HG03558 (cell line): ENCODE results near the gene ARHGAP22.

Experiments
- ATAC-seq: cut with Tn5 transposase; IDR thresholded peaks from one replicate; pipeline ENCODE4 v1.9.1; 2021; ENCODE audit warnings: moderate number of reproducible peaks; ENCODE audit not compliant: unreplicated experiment; ENCODE audit errors: extremely low read depth

ARHGAP22 gene

DNA sequence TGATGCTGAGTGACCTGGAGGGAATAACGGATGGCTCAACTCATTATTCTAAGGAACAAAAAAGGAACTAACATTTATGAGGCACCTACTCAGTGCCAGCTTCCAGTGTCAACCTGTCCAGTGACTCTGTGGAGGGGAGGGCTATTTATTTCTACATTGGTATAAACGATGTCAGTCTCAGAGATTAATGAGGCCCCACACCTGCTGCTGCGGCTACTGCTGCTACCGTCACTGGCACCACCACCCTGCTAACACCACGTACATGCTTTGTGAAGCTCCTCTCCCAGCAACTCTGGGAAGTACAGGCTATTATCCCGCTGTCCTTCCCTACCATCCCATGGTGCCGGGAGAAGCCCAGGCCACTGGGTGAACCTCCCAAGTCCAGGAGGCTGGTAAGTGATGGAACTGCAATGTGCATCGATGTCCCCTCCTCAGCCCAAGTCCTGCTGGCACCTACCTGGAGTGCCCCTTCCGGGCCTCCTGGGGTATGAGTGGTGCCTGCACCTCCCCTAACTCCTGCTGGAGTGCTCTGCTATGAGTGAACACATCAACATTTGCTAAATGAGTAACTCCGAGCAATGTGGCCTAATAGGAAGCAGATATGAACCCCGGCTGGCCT, 101.5 kb downstream of the ARHGAP22 start:
- no peak for ATAC-seq

DNA sequence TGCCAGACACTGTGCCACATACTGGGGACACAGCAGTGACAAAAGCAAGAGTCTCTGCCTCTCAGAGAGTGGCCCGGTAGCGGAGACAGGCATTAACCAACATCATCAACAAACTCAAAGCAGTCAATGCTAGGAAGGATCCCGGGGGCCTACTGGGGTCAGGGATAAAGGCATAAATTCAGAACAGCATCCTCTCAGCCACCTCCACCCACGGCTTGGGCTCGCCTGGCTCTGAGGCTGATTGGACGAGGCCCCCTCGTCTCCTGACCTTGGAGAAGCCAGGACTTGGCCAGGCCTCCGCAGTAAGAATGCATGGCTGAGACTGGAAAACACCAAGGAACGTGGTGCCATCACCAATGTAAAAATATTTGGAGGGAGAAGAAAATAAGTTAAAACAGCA, 102.1 kb downstream of the ARHGAP22 start:
- no peak for ATAC-seq

DNA sequence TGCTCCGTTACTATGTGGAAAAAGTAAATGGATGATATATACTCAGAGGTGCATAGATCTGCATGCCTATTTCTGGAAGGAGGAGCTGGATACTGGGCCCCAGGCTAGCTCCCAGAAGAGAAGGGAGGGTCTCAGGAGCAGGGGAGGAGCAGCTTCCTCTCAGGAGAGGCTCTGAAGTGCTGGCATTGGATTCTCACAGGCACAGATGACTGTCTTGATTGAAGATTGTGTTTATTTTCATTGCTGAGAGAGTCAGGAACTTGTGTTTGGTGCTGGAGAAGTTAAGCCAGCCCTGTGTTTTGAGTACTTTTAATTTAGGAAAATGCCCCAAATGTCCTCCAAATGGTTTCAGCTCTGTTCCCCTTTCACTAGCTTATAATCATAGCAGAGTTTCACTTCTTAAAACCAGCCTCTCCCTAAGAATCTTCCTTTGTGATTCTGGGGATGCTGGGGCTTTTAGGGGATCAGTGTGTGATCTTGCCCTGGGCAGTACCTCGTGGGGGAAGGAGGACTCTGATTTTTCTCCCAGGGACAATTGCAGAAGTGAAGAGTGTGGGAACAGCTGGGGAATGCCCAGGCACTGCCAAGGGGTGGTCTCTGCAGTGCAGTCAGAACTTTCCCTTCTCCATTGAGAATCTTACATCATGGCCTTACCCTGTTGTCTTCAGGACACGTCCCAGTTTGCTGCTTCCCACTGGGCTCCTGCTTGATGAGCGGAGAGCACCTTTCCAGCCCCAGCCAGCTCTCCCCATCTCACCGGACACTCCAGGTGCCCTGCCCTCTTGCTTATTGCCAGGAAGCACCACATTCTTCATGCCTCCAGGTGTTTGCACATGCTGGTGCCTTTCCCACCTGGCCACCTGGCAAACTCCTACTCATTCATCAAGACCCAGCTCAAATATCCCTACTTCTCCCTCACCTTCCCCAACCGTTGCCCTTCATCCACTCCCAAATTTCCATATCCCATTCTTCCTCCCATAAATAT, 102.8 kb downstream of the ARHGAP22 start:
- ATAC-seq = no peak

DNA sequence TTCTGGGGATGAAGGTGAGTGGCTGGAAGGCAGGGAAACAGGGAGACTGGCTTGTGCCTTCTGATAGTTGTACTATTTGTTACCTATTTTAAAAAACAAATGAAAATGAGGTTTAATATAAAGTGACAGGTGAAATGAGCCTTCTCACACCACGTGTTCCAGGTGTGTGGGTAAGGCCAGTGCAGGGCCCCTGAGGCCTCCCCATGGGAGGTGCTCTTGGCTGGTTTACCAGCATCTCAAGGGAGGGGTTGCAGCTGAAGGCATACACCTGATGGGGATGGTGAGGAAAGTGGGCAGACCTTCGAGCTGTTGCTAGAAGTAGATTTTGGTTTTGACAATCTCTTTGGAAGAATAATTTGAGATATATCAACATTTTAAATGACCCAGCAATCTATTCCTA, 103.6 kb downstream of the ARHGAP22 start:
- no peak for ATAC-seq

DNA sequence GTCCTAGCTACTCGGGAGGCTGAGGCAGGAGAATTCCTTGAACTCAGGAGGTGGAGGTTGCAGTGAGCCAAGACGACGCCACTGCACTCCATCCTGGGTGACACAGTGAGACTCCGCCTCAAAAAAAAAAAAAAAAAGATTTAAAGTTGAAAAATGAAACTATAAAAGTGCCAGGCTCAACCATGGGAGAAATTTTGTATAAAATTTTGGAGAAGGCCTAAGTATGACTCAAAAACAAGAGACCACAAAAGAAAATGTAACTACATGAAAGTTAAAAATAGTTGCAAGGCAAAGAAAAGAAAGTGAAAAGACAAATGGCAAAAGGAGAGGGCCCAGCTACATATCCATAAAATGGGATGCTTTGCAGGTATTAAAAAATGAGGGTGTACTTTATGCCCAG, 104.1 kb downstream of the ARHGAP22 start:
- no peak for ATAC-seq

DNA sequence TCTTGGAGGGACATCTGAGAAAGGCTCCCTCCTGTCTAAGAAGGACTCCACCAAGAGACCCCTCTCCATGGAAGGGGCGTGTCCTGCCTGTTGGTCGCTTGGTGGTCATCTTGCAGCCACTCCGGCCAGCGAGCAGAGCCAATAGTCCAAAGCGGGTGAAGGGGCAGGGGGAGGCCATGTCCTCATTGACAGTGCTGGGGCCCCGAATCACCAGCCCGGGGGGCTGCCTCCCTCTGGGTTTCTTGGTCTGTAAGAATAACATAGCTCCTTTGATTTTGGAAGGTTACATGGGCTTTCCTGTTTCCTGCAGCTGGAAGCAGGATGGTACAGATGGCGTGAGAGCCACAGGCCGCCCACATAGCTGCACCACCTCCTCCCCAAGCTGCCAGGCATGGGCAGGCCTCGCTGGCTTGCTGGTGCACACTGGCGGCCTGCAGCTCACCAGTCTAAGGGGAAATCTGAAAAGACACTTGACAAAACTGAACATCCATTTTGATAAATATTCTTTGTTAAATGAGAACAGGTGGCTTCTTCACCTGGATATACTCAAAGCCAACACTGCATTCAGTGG, 105.8 kb downstream of the ARHGAP22 start:
- no peak for ATAC-seq

DNA sequence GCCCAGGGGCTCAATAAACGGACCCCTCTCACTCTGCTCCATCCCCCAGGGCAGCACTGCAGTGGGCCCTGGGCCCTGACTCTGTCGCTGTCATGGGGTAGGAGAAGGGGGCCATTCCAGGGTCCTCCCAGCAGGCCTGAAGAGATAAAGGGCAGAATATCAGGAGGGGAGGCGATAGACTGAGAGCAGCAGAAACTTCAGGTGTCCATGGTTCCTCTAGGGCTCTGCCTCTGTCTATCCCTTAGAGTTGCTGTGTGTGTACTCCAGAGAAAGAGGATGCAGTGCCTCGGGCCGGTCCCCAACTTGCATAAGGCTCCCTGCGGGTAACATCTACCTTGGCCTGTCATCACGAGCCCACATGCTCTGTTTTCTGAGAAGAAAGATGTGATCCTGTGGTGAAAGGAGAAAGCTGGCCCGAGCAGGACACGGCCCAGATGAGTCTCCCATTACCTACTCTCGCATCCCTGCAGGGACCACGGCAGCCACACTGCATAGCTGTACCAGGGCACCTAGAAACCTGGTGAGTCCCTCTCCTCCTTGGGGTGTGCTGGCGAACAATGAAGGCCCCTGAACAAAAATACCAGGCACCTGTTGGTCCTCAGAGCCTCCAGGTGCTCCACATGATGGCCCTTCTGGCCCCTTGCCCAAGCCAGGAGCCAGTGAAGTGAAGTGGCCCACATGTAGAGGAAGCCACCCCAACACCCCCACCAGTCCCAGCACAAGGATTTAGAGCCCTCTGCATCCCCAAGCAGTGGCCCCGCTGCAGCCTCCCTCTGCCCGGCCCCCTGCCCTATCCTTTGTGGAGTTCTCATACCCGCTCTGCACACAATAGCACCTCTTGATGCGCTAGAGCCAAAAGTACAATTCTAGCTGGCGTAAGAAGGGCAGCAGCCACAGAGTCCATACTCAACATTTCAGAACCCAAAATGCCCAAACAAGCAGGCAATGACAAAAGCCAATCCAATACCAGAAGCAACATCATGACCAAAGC, 106.8 kb downstream of the ARHGAP22 start:
- ATAC-seq = no peak

DNA sequence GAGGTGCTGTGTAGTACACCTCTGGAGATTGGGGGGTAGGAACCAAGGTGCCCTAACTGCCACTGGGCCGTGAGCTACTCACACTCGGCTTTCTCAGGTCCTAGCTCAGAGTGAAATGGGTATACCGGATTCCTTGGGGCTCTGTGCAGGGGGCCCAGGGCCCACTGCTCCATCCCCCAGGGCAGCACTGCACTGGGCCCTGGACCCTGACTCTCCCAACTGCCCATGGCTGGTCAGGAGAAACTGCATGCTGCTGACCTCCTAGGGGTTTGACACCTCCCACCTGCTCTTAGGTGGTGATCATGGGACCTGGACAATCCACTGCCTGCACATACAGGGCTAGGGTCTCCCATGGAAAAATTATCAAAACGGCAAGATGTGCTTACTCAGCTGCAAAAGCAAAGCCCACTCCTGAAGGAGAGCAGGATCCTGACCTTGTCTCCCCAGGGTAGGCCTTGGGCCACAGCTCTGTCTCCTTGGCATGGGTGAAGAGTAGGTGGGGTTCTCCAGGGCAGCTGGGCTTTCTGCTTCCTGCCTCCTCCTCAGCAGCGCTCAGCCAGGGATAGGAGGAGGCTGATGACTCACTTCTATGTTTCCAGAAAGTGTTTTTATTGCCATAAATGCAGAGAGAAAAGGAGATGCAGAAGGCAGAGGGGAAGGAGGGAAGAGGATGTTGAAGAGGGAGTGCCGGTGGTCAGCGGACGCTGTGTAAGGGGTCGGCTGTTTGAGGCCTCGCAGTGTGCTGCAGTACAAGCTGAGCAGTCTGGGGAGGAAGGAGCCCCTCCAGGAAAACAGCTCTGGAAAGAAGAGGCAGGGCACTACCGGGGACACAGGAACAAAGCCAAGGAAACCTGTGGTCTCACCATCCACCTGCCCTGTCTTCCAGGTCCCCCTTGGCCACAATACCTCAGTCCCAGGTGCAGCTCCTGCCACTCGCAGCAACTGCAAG, 107.8 kb downstream of the ARHGAP22 start:
- no peak for ATAC-seq

DNA sequence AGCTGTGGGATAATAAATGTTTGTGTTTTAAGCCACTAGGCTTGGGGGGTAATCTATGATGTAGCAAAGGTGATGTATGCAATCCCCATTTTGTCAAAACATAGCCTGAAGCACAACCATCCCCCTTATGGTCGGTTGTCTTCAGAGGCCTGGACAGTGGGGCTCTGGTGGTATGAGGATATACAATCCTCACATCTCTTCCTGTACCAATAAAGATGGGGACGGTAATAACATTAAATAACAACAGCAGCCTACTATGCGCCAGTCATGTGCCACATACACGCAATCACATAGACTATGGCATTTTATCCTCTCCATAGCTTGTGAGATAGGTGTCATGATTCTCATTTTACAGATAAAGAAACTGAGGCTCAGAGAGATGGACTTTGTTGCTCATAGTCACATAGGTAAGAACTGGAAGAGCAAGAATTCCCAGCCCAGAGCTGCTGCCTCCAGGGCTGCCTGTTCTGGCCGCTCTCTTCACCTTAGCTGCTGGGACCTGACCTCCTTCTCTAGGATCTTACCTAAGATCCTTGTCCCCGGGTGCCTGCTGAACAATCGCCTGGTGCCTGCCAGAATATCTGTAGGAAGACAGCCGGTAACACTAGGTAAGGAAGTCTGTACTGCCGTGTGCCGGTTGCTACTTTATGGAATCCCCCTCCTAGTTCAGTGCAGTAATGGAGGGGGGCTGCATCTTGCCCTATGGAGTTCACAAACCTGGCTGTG, 108.6 kb downstream of the ARHGAP22 start:
- no peak for ATAC-seq

DNA sequence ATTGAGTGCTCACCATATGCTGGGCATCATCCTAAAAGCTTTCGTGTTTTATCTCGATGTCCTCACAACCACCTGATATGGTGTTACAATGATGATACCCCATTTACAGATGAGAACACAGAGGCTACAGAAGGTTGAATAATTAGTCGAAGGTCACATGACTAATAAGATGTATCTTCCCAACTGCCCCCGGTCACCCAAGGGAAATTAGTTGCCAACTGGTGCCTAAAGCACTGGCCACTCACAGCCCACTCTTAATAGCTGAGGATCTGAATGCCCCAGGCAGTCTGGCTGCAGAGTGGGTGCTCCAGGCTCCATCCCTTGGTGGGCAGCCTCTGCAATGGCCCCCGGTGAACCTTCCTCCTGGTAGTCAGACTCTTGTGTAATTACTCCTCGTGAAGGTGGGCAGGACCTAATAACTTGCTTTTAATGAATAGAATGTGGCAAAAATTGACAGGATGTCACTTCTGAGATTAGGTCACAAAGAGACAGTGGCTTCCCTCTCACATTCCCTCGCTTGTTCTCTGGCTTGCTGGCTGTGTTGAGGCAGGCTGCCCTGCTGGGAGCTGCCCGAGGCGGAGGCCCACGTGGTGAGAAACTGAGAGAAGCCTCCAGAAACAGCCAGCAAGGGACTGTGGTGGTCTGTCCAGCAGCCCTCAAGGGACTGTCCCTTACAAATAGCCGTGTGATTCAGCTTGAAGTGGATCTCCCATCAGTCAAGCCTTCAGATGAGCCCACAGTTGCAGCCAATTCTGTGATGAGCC, 109.4 kb downstream of the ARHGAP22 start:
- no peak for ATAC-seq

DNA sequence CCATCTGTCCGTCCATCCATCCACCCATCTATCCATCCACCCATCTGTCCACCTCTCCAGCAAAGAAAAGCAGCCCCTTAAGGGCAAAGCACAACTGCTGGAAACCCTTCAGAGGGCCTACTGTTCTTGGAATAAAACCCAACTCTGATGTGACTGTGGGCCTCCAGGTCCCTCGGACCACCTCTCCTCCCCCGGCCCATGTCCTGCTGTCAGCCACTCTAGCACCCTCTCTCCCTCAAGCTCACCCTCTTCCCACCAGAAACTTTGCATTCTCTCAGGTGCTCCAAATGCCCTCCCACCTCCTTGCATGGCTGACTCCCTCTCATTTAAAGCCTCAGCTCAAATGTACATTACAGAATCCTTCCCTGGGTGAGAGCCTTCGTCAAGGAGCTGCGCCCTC, 110.3 kb downstream of the ARHGAP22 start:
- ATAC-seq = no peak

DNA sequence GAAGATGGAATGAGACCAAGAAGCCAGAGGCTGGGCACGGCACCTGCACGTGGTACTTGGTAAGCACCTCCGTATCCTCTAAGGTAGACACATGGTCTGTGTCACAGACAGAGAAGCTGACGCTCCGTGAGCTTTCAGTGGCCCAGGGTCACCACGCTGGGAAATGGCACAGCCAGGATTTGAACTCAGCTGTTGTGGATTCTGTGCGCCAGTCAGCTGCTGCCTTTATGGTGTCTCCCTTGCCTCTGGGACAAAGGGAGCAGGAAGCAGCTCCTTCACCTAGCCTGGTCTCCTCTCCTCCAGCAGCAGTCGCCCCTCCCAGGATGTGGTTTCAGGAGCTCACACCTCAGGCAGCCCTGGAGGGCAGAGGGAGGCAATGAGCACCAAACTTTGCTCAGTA, 110.8 kb downstream of the ARHGAP22 start:
- ATAC-seq = no peak

DNA sequence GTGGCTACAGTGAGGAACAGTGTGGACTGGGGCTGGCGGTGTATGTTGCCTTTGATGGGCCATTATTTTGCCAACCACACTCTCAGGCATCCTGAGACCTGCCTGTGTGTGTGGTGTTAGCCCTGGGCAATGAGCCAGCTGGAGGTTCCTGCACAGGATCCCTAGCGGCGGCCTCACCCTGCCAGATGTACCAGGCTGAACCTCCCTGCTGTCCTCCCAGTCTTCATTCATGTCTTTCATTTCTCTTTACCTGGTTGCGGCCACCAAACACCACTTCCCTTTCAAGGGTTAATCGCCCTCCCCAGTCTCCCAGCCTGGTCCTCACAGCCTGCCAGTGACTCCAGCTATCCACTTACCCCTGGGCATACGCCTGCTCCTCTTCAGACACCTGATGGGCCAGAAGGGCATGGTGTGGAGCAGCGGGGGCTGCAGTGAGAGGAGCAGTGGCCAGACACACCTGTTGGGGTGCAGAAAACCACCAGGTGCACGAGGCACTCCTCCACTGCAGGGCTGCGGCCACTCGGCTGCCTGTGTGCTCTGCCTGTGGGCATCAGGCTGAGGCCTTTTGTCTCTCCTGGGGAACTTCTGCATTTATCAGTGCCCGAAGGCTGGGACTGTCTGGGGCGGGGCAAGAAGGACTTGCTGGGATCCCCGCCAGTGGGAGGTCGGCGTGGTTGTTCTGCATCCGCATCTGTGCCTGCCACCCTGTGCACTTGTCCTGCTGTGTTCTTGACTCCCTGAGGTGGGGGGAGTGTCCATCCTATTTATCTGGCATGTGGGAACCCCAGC, 111.6 kb downstream of the ARHGAP22 start:
- ATAC-seq = no peak

DNA sequence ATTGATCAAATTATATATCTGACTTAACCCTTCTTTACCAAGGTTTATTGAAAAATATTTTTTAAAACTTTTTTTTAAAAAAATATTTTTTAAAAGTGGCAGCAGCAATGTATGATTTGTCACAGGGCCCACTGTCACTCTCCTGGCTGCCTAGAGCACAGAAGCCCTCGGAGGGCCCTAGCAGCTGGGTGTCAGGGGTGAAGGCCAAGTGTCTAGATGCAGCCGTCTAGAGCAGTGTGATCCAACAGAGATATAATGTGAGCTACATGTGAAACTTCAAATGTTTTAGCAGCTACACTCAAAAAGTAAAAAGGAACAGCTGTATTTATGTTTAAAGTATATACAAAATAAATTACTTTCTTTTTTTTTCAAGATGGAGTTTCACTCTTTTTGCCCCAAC, 112.7 kb downstream of the ARHGAP22 start:
- ATAC-seq = no peak

DNA sequence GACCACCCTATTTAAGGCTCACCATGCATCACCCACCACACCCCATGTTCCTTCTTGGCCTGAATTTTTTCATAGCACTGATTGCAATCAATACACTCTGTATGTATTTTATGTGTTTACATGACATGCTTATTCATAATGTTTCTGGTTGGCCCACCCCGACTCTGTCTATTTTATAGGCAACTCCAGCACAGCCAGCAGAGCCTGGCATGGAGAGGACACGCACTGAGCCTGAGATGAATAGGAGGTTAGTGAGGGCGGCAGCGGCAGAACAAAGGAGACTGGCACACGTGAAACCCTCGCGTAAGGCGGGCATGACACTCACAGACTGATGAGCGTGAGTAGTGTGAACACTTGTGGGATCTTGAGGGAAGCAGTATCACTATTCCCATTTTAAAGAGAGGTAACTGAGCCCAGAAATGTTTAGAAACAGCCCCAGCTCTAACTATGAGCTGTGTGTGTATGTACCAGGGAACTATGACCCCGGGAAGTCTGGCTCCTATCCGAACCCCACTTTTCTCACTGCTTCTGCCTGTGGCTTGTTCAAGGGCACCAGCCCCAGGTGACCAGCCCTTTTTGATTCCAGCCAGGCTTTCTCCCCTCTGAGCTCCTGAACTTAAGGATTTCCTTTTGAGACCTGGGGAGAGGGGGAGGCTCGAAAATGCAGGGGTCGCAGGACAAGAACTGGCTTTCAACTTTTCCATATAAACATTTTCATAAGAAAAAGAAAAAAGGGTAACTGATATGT, 113.3 kb downstream of the ARHGAP22 start:
- ATAC-seq = no peak

DNA sequence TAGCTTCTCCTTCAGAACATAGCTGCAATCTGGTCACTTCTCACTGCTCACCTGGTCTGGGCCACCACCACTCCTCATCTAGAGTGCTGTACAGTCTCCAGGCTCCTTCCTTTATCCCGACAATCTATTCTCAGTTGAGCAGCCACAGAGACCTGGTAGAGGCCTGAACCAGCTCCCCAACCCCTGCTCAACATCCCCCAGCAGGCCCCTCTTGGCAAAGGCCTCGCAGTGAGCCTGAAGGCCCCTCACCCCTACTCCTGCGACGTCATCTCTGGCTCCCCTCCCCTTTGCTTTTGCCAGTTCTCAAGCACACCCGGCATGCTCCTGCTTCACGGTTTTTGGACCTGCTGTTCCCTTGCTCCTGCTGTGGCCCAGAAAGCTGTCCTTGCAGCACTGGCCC, 113.9 kb downstream of the ARHGAP22 start:
- no peak for ATAC-seq
